Stimulated activated CD8-positive, alpha-beta memory T cell treated with anti-CD3 and anti-CD28 coated beads, Interleukin-2, amount 100 ng/mL, for 1 hour (primary cell): Measurements from ENCODE around the gene TSR3.

Experiments used
- DNase-seq, 2 donors: peaks; one replicate each; pipeline ENCODE4 v3.0.0-alpha.2; 2020; ENCODE audit warnings: low read depth in 2 of 2

The TSR3 gene

DNA sequence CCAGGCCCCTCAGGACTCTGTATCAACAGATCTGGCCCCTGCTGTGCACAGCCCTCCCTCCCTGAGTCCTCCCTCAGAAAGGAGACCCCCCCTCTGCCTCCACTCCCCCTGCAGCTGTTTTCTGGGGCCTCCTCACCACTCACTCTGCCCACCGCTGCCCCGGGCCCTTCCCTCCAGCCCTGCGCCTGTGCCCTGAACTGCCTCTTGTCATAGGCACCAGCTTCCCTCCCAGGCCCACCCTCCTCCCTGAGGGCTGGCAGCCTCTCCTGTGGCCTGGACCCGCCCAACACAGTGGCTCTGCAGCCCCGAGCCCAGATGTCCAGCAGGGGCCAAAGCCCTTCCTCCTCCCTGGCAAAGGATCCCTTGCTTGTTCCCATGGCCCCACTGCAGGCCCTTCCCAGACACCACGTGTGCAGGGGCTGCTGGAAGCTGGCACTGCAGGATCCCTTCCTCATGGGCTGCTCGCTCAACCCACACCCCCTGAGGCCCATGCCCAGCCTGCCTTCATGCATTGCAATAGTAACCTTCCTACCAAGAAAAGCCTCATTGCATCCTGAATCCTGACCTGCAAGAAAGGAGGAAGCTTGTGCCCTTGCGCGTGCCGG, 25.8 kb upstream of the TSR3 start:
- no peak for DNase-seq

DNA sequence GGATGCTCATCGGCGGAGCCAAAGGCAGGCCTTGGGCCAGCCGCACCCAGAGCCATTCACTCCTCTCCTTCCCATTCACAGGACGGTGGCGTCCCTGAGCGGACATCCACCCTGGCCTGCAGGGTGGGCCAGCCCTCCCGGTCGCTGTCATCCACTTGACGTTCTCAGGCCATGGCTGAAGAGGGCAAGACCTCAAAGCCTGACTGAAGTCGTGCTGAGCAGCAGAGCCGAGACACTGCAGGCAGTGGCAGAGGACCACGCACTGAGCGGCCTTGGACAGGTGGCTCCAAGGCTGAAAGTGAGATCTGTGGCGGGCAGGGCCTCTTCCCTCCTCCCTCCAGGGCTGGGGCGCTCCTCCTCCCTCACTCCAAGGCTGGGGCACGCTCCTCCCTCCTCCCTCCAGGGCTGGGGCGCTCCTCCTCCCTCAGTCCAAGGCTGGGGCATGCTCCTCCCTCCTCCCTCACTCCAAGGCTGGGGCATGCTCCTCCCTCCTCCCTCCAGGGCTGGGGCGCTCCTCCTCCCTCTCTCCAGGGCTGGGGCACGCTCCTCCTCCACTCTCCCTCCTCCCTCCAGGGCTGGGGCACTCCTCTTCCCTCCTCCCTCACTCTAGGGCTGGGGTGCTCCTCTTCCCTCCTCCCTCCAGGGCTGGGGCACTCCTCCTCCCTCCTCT, 24.2 kb upstream of the TSR3 start:
- DNase-seq: no peak

DNA sequence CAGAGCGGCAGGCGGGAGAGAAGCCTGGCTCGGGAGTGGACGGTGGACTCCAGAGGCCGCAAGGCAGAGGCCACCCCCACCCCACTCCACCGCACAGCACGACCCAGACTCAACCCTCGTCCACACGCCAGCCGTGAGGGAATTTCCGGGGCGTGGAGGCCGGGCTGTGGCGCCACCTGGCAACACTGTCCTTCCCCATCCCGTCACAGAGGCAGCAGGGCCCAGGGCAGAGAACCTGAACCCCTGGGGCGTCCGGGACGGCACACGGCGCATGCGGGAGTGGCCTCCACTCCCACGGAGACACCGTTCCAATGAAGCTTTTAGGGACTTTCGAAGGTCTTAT, 23.6 kb upstream of the TSR3 start:
- DNase-seq: no peak

DNA sequence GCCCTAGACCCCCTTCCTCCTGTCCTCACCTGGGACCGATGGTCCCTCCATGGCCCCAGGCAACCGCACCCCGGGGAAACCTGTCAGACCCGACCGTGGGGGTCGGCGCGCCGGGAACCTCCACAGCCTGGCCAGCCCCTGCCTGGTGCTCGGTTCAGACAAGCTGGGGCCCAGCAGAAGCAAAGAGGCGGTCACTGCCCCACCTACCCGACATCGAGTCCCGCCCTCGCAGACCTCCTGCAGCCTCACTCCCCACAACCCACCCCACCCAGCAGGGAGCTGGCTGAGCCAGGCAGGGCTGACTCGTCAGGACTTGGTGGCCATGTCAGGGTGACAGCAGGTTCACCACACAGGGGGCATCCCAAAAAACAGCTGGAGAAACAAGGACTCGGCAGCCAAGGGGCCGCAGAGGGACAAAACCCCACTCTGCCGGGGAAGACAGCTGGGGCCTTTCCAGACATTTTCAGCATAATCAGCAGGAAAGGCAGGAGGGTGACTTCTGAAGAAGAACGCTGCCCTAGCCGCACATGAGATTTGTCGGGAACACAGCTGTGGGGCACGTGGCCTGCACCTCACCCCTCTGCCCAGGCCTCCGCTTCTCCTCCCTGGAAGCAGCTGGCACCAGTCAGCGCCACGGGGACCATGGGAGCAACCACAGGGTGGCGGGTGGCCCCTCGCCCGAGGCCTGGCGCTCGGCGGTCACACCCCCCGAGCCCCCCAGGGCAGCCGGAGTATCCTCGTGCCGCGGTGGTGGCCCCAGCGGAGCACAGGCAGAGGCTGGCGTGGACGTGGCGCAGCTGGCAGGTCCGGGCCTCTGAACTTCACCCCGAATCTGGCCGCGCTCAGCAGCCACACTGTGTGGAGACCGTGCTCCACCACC, 23.0 kb upstream of the TSR3 start:
- DNase-seq: no peak

DNA sequence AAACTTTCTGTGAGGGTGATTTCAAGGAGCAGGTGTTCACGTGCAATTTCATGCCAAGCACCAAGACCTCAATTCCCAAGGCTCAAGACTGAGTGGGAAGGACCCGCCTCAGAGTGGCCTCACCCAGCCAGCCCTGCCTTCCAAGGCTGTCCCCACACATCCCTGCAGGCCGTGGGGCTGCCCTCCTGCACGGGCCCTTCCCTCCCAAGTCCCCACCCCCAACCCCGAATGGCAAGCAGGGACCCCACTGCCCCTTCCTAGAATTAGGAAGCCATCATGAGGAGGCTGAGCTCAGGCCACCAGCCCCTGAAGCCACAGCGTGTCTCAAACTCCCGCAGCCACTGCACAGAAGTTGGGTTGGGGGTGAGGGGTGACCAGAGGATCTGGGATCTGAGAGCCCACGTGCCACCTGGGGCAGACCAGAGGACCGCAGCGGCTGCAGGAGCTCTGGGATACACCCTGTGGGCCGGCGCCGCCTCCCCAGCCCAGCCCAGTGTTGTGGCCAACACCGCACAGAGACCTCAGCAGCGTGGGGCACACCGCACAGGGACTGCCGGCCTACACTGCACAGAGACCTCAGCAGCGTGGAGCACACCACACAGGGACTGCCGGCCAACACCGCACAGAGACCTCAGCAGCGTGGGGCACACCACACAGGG, 20.7 kb upstream of the TSR3 start:
- DNase-seq: no peak

DNA sequence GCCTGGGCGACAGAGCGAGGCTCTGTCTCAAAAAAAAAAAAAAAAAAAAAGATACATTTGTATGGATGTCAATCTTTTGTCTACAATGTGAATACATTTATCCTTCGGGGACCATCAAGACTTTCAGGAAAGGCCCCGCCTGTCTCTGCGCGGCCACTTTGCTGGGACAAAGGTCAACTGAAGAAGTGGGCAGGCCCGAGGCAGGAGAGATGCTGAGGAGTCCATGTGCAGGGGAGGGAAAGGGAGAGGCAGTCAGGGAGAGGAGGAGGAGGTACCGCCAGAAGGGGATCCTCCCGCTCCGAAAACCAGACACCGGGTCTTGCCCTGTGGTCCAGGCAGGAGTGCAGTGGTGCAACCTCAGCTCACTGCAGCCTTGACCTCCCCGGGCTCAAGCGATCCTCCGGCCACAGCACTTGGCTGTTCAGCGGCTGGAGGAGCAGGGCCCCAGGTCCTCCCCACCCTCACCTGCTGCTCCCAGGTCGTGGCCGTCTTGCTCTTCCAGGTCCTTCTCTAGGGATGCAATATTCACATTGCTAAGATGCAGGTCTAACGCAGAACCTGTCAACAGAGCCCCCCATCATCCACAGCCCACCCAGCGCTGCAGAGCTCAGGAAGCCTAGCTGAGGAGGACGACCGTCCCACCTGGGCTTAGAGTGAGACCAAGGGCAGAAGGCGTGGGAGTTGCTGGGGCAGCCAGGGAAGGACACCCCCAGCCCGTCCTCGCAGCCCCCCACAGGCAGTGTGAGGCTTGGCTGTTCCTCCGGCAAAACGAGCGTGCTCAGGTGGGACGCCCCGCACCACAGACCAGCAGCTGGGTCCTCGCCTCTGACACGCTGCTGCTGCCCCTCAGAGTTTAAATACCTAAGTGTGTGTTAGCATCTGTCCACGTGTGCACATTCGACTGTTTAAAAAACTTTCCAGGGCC, 19.6 kb upstream of the TSR3 start:
- DNase-seq: no peak

DNA sequence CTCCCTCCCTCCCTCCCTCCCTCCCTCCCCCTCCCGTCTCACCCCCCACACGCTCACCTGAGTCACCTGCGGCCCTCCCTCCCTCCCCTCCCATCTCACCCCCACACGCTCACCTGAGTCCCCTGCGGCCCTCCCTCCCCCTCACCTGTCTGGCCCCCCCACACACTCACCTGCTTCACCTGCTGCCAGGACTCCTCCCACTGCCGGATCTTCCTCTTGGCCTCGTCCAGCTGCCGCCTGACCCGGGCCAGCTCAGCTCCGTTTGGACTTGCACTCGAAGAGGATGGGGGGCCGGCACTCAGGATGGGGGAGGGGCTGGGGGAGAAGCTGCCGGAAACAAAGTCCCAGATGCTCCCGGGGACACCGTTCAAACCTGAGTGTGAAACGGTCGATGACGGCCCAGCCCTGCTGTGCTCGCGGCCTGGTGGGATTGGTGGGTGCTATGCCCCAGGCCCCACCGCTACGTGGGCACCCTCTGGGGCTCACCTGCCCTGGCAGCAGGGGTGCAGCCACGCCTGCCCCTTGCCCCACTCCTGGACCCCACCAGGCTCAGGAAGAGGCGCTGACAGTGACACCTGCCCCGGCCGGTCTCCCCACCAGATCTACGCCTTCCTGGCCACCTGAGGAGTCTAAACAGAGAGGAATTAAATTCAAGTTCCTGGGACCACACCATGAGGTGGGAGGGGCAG, 16.0 kb upstream of the TSR3 start:
- DNase-seq: no peak

DNA sequence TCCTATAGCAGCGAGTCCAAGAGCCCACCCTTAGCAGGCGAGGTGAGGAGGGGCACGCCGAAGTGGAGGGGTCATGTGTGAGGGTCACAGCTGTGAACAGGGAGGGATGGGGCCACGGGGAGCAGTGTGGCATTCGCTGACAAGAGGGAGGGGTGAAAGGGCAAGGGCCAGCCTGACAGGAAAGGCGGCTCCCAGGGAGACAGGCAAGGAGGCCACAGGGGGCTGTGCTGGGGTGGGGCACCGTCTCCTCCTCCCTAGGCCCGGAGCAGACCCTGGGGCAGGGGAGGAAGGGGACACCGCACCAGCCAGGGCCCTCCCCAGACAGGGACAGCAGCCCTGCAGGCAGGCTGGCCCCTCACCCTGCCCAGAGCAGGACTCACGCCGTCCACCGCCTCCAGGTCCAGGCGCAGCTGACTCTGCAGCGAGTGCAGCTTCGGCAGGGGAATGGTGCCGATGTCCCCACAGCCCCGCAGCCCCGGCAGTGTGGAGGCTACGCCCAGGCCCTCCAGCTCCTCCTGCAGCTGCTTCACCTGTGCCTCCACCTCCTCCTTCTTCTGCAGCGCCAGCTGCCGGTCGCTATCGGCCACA, 15.1 kb upstream of the TSR3 start:
- DNase-seq: no peak

DNA sequence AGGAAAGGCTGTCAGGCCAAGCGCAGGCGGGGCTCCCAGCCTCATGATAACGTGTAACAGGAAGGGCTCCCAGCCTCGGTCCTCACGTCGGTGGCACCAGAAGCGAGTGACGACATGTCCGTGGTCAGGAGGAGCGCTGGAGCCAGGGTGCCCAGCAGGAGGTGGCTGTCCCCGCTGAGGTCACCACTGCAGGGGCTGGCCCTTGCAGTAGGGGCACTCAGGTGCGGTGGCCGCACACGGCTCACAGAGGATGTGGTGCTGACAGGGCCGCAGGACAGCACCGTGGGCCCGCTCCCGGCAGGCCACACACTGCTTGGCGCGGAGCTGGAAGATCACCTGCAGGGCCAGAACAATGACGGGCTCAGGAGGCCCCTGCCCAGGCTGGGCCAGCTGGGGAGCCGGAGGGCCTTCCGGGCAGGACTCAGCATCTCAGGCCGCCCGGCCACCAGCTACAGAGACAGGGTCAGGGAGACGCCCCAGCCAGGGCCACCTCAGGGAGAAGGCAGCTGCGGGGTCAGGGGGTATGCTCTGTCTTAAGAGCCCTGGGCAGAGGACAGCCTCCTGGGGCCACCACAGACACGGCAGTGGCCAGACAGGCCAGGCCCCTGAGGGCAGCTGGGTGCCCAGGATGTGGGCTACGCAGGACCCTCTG, 14.5 kb upstream of the TSR3 start:
- no peak for DNase-seq

DNA sequence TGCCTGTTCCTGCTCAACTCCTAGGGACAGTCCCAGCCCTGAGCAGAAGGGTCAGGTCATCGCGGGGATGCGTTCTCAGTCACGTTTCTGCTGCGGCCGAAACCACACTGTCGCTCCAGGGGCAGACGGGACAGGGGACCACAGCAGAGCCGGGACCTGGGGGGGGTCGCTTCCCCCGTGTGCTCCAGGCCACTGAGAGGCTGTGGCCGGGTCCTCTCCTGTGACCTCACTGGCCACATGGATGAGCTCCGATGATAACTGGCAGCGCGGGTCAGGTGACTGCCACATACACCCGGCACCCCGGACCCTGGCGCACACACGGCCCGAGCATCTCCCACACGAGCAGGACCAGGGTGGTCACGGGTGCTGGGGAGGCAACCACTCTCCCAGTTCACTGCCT, 12.8 kb upstream of the TSR3 start:
- DNase-seq: no peak

DNA sequence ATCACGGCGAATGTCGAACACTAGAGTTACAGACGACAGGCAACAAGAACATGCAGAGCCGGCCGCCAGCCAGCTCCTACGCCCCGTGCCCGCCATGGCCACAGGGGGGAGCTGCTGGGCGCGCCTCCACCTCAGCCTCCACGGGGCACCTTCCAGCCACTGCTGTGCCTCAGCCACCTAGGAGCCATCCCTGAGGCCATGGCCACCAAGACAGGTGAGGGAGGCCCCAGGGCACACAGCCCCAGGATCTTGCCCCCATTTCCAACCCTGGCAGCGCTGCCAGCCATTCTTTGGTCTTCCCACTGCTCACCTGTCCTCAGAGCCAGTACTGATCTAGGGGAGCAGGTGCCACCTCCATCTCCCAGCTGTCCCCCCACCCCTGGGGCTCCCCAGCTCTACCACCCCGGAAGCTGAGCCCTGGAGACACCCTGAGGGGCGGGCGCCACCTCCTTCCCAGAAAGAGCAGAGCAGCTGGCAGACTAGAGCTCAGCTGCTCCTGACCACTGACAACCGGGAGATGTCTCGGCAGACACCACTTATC, 11.9 kb upstream of the TSR3 start:
- peak; percentile 26 to 49 for DNase-seq

DNA sequence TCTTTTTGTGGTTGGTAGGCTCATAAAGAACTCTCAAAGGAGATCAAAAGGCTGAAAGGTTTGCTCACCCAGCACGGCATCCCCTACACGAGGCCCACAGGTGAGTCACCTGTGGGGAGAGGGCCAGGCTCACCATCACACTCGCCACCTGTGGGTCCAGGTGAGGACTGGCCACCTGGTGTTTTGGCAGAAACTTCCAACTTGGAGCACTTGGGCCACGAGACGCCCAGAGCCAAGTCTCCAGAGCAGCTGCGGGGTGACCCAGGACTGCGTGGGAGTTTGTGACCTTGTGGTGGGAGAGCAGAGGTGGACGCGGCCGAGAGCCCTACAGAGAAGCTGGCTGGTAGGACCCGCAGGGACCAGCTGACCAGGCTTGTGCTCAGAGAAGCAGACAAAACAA, 11.1 kb upstream of the TSR3 start:
- no peak for DNase-seq

DNA sequence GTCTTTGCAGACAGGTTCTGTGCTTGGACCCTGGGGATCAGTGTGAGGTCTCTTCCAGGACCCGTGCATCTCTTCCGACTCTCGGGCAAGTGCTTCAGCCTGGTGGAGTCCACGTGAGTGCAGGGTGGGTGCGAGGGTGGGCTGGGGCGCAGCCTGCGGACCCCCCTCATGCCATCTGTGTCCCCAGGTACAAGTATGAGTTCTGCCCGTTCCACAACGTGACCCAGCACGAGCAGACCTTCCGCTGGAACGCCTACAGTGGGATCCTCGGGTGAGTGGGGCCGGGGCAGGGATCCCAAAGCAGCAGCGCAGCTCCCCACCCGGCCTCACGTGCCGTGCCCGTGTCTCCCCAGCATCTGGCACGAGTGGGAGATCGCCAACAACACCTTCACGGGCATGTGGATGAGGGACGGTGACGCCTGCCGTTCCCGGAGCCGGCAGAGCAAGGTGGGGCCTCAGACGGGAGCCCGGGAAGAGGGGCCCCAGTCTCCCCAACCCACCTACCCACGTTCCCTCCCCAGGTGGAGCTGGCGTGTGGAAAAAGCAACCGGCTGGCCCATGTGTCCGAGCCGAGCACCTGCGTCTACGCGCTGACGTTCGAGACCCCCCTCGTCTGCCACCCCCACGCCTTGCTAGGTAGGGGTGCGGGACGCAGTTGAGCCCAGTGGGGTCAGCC, 10.1 kb upstream of the TSR3 start:
- no peak for DNase-seq

DNA sequence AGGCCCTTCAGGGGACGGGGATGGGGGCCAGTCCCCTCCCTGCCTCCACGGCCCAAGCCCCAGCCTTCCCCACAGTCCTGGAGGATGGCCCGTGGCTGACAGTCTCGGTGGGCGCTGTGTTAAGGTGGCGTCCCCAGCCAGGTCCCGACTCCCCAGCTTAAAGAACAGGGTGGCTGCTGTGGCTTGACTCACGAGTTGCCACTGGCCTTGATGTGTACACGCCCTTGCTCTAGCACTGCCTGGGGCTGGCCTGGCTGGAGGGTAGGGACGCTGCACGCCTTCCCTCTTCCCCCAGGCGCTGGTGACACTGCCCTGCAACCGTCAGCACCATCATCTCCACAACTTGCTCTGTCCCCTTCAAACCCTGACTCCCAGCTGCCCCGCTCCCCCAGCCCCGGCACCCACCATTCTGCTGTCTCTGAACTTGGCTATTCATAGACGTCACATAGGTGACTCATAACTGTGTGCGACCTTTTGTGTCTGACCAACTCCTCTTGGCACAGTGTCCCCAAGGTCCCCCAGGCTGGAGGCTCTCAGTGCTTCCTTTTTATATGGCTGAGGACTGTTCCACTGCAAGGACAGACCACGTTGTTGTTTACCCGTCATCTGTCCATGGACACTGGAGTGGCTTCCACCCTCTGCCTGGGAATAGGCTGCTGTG, 6.4 kb upstream of the TSR3 start:
- DNase-seq: no peak

DNA sequence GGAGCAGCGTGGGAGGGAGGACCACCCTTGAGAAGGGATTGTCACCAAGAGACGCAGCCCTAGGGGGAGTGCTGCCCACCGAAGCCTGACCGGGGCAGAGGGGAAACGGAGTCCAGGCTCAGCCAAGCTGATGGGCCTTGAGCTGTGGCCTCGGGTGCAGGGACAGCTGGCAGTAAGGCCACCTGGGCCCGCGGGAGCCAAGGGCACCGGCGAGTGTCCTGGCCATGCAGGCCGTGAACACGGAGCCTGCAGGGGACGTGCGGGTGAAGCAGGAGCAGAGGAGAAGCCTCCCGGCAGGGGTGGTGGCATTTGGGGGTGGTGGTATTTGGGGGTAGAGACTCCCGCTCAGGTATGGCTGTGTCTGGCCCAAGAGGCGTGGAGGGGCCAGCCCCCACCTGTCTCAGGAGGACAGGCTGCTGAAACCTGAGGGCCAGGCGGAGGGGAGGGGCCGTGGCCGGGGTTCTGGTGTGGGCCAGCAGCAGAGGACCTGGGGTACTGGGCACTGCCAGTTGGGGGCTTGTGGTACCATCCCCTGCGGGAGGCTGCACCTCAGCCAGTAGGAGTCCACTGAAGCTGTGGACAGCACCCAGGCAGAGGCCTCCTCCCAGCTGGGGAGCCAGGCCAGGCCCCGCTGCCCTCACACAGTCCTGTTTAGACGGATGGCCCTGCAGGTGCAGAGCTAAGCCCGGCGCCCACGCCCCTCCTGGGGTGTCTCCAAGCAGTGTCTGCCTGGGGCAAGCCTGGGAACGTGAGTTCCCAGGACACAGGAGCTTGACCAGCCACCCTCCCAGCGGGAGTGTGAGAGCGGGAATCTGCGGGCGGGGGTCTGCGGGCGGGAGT, 4.6 kb upstream of the TSR3 start:
- DNase-seq: no peak

DNA sequence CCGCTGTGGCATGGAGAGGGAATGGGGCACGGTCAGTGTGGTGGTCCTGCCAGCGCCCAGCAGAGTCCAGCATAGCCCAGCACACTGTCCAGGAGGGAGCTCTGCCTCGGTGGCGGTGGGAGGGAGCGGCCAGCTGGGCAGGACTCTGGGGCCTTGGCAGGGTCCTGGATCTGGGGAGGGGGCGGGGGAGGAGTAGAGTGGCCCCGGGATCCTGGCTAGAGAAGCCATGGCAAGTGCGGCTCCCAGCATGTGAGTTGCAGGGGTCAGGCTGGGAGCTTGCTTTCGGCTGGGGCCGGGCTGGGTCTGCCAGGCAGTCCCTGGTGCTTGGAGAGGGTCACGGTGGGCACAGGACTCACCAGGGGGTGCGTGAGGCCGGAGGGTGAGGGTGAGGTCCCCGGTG, 3.9 kb upstream of the TSR3 start:
- no peak for DNase-seq

DNA sequence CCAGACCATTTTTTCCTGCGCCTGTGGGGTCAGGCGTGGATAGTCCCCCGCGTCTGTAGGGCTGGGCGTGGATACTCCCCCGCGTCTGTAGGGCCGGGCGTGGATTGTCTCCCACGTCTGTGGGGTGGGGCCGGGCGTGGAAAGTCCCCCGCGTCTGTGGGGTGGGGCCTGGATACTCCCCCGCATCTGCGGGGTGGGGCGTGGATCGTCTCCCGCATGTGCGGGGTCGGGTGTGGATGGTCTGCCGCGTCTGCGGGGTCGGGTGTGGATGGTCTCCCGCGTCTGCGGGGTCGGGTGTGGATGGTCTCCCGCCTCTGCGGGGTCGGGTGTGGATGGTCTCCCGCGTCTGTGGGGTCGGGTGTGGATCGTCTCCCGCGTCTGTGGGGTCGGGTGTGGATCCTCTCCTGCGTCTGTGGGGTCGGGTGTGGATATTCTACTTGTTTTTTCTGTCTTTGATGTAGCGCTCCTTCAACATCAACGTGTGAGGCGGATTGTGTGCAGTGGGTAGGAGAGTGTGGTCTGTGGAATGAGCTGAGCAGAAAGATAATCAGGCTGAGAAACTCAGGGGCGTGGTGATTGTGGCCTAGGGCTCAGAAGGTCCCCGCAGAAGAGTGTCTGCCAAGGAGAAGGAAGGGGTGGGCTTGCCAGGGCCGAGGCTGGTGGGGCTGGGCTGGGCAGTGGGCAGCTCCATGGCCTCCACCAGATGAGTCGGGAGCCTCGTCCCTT, 3.3 kb upstream of the TSR3 start:
- DNase-seq: no peak
